ENCODE data around the gene ST7L.
A peak's percentile ranks its signal among the peaks of the same experiment; 100 is the strongest.

The ST7L gene

DNA sequence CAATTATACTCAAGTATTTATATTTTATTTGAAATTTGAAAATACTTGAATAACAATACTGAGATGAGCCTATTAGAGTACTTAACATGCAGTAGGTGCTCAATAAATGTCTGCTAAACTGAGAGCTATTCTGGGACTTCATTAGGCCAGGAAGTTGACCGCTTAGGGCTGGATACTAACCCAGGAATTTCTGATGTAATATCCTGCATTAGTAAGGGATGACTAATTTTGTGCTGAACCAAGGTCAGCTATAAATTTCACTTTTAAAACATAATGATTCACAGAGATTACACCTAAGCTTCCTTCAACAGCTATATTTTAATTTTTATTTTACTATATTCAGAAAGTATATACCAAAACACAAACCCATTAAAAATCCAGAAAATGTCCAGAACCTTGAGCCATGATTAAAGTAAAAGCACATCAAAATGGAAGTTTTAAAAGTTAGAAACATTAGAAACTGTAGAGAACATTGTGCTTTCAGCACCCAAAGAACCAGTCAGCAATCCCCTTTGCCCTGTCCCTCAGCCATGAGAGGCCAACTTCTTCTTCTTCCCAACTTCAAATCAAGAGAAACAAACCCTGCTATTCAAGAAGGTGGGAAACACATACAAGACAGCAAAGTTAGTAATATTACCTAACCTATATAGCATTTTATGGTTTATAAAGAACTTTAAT lies 74.8 kb downstream of the ST7L start:
- peak; percentile 89 for DNase-seq

- no peak for DNase-seq
Measured at GRCh38 chr1:112542206-112542973, 76.6 kb downstream of the ST7L start.

GRCh38 chr1:112541299-112541698 lies 77.6 kb downstream of the ST7L start:
- DNase-seq: no peak

DNA sequence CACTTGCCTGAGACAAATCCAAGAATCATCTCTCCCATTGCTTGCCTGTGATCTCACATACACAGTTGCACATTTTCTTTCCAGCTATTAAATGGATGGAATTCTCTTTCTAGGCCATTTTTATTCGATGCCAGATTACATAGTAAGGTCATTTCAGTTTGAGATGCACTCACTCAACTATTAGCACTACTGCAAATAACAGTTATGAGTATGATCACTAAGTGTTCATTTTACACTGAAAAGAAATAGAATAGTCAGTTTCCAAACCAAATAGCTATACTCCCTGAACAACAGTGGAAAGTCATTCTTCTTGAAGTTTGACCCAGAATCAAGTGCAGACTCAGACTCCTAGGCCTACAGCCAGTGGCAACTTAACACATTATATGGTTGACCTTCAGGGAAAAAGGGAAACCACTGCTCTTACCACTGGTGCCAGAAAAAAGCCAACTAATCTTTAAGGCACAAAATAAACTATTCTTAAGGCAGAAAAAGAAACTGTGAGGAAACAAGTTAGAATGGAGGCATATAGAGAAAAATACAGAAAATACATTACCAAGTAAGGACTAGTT lies 78.6 kb downstream of the ST7L start:
- no peak for DNase-seq

- DNase-seq: no peak
Measured at GRCh38 chr1:112538883-112539282, 80.1 kb downstream of the ST7L start.

DNA sequence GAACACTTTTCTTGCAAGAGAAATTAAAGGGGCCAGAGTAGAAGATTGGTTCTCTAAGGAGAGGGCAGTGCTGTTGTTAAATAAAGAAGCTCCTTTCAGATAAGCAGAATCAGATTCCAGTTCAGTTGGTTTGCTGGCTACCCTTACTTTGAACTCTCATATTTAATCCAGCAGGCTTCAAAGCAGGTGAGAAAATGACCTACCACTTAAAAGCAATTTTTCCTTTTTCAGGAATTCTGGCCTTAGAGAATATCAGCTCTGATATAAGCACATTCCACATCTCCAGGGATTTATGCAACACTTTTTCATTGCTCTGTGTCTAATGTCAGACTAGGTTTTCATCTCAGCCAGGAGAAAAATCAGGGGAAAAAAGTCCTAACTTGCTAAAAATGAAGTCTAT lies 81.5 kb downstream of the ST7L start:
- peak; percentile 53 for DNase-seq

DNA sequence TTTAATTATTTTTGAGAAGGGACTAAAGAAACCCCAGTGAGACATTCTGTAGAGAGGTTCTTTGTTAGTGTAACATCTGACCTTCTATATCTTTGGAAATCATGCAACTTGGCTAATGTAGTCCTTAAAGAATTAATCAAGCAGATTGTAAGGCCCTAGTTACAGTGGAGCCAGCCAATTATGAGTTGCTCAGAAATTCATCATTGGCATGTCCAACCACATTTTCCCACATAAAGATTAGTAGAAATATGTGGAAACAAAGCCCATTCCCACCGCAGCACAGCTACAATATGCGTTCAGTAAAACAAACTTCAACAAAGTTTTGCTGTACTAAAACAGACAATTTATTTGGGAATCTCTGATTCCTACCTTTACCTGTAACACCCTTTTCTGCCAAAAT lies 82.4 kb downstream of the ST7L start:
- DNase-seq: peak; percentile 55

DNA sequence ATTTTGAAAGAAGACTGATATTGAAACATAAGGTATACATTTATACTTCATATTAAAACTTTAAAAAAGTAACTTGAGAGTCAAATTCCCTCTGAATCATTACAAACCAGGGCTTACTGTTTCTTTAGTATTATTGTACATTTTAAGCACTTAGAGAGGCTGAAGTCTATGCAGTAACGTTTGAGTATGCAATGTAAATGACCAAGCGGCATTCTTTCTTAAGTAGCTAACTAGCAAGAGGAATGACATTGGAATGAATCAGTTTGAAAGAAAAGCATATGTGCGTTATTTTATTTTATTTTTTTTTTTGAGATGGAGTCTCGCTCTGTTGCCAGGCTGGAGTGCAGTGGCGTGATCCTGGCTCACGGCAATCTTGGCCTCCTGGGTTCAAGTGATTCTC lies 85.9 kb downstream of the ST7L start:
- no peak for DNase-seq

DNA sequence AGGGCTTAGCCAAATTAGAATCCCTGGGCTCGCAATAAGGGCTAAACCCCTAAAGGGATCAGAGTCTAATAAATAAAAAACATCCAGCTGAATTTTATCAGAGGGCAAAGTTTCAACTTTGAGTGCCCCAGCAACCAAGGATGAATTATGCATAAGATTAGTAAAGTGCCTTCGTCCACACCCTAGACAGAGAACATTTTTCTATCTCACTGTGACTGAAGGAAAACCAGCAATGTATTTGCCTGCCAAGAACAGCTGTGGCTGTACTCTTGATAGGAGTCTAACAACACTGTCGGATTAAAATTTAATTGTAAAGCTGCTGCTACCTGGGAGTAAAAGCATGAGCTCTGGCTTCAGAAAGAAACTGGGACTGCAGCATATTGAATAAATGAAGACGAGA lies 86.9 kb downstream of the ST7L start:
- no peak for DNase-seq

- no peak for DNase-seq
Measured at GRCh38 chr1:112530832-112531231, 88.1 kb downstream of the ST7L start.

GRCh38 chr1:112529301-112529700 lies 89.6 kb downstream of the ST7L start:
- no peak for DNase-seq

GRCh38 chr1:112528076-112528475 lies 90.9 kb downstream of the ST7L start:
- no peak for DNase-seq

DNA sequence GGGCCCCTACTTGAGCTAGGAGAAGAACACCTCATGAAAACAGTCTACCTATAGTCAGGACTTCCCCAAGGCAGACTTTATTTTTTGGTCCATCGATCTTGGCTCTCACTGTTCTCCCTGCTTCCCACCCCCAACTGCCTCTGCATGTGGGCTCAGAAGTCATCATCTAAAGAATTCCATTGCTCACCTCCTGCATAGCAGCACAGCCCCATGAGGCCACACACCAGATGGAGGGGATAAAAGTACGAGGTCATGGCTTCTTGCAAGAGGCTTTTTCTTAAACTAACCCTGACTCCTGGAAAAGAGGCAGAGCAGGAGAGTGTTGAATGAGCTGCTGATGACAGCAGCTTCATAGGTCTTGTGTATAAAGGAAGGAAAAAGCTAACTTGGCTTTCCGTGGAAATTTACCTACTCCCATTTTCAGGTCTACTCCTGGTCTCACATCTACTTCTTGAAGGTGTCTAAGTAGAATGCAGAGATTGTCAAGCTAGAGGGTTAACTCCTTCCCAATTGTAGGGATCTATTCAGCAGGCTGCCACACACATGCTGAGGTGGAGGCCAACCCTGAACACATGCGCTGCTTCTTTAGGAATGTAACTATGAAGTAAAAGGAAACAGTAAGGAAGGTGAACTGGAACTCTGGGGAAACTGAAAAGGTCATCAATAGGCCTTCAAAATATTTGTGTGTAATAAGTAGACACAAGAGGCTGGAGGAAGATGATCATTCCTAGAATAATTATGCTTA lies 91.5 kb downstream of the ST7L start:
- DNase-seq: peak; percentile 74

DNA sequence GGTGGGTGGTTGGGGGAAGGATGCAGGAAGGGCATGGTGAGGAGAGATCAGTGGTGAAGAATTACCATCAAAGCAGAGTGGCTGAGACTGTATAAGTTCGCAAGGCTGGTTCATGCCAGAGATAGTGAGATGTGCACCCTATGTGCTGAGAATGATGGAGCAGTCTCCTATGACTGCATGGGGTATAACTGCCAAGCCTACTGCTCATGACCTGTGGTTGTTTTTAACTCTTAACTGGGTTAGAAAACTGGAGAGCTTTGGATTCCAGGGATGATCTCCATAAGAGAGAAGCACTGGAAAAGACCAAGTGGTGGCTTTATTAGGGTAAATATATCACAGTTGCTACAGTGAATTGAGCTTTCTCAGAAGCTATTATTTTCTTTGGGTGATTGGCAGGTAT lies 94.0 kb downstream of the ST7L start:
- no peak for DNase-seq

DNA sequence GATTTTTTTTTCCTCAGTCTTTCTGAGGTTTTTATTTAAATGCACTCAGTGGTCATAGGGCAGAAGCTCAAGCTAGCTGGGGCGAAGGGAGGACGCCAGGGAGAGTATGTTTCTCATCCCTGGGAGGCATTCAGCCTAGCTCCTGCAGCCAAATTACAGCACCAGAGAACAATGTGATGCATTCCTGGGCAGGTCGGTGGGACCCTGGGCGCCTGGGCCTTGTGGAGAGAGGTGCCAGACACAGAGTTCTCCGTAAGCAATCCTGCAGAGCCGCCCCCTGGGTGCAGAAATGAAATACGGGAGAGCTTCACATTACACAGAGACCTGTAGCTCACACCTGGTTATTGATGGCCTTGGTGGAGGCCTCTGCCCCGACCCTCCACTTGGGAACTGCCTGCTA lies 94.7 kb downstream of the ST7L start:
- DNase-seq: peak; percentile 99

DNA sequence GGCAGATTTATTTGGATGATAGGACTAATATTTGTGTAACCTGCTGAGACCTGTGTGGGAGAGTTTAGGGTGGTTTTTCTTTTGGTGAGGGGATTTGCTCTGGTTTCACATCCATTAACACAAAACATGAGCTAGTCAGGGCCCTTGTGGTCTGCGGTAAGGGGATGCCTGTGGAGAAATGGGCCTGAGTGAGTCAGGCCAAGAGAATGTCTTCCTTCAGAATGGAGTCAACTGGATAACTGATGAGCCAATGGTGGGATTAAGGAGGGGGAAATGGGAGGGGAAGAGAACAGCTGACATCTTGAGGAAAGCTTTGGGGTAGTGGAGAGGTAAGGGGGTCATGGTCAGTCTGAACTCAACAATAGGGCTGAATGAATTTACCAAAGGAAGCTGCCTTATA lies 96.3 kb downstream of the ST7L start:
- DNase-seq: peak; percentile 97

GRCh38 chr1:112520166-112520565 lies 98.8 kb downstream of the ST7L start:
- DNase-seq: peak; percentile 48

- no peak for DNase-seq
Measured at GRCh38 chr1:112518186-112518585, 100.8 kb downstream of the ST7L start.

DNA sequence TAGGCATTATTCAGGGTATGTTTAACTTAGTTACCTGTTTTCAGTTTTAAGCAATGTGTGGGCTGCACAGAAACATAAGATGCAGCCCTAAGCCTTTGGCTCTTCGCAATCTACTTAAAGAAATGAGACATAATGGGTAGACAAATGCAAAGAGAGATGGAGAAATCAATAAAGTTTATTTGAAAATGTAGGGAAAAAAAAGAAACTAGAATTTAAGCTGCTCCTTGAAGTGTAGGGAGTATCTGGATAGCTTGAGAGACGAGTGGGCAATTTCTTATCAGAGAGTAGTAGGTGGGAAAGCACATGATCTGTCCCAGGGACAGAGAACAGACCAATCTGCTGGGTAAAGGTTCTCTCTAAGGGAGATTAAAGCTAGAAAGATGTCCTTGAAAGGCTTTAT lies 101.3 kb downstream of the ST7L start:
- no peak for DNase-seq

DNA sequence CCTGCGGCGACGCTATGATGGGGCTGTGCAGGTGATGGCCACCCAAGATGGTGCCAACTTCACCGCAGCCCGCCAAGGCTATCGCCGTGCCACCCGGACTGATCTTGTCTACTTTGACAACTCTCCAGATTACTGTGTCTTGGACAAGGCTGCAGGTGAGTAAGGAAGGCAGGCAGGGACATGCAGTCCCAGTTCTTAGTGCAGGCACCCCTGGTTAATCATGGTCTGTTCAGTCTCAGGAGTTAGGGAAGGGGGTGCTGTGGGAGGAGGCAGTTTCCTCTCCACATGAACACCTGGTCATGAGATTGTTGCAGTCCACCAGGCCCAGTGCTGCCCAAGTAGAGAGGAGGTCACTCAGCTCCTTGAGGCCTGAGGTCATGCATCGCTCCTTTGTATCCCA lies 101.7 kb downstream of the ST7L start:
- no peak for DNase-seq

DNA sequence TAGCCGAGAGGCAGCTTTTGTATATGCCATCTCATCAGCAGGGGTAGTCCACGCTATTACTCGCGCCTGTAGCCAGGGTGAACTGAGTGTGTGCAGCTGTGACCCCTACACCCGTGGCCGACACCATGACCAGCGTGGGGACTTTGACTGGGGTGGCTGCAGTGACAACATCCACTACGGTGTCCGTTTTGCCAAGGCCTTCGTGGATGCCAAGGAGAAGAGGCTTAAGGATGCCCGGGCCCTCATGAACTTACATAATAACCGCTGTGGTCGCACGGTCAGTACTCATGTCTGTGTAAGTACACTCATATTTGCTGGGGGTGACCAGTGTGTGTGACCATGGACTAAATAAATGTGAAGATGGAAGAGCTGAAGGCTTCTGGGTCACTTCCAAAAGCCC lies 102.8 kb downstream of the ST7L start:
- DNase-seq: no peak

GRCh38 chr1:112515311-112516009 lies 103.5 kb downstream of the ST7L start:
- DNase-seq: peak; percentile 68

GRCh38 chr1:112514901-112515300 lies 104.0 kb downstream of the ST7L start:
- peak; percentile 39 for DNase-seq
